ENCODE results near the gene PTCH1.

PTCH1 gene

GRCh38 chr9:95511952-95512708 is 4.6 kb downstream of the PTCH1 start:
- Histone ChIP-seq H2BK120ac (ENCODE audit: insufficient read depth, low read length, poor library complexity) (no peak overlapping the region), H3K14ac (ENCODE audit: low read length) (no peak overlapping the region), H3K9ac (ENCODE audit: low read length) (no peak overlapping the region), H3K4me3 (ENCODE audit: low read depth, low read length) (no peak overlapping the region), H2BK5ac (ENCODE audit: low read depth, low read length, poor library complexity) (no peak overlapping the region), H3K36me3 (ENCODE audit: control insufficient read depth in 1 of 2, insufficient read depth in 2 of 2, low read length in 2 of 2) (no peaks in the 10 kb centered on the region), H3K79me2 (ENCODE audit: control insufficient read depth, insufficient read depth, low read length, poor library complexity) (peaks cover 16% of the 10 kb centered on the region), H2AFZ (ENCODE audit: insufficient read depth, low read length, poor library complexity) (no peak overlapping the region), H4K8ac (ENCODE audit: low read depth, low read length) (no peak overlapping the region), H3K9me3 (ENCODE audit: insufficient read depth, low read depth, low read length) (no peaks in the 10 kb centered on the region), H3K4me1 (ENCODE audit: control insufficient read depth in 1 of 2, insufficient read depth in 2 of 2, low read length in 2 of 2) (peaks cover 3 to 15% of the 10 kb centered on the region in 2 experiments), H3K18ac (ENCODE audit: low read length) (no peak overlapping the region), H3K27ac (ENCODE audit: low read depth, low read length) (peak overlapping the region; percentile 98), H3K4me2 (ENCODE audit: low read length) (peak overlapping the region; percentile 93), H3K4ac (ENCODE audit: low read depth, low read length) (no peak overlapping the region), H4K91ac (ENCODE audit: low read depth, low read length) (peak overlapping the region; percentile 32), H3K27me3 (ENCODE audit: insufficient read depth, low read length) (no peaks in the 10 kb centered on the region), H4K12ac (ENCODE audit: low read depth, low read length) (no peak overlapping the region), H3K23ac (ENCODE audit: low read length) (no peak overlapping the region), H2AK5ac (ENCODE audit: low read length) (no peak overlapping the region), H2BK12ac (ENCODE audit: low read length) (no peak overlapping the region), H3K79me1 (ENCODE audit: low read length) (peaks cover 33% of the 10 kb centered on the region)
- peak in 1 of 2 donors; percentile 1 for DNase-seq
- WGBS (ENCODE audit: extremely low coverage, insufficient coverage, insufficient read length), result no CpG with 5 or more reads among the region's 30 CpGs

GRCh38 chr9:95511616-95511931 is 5.2 kb downstream of the PTCH1 start:
- Histone ChIP-seq H2BK5ac (ENCODE audit: low read depth, low read length, poor library complexity) (no peak overlapping the region), H2BK120ac (ENCODE audit: insufficient read depth, low read length, poor library complexity) (peak overlapping the region; percentile 59), H3K18ac (ENCODE audit: low read length) (no peak overlapping the region), H3K27me3 (ENCODE audit: insufficient read depth, low read length) (no peaks in the 10 kb centered on the region), H3K14ac (ENCODE audit: low read length) (no peak overlapping the region), H2AK5ac (ENCODE audit: low read length) (no peak overlapping the region), H3K79me2 (ENCODE audit: control insufficient read depth, insufficient read depth, low read length, poor library complexity) (peaks cover 21% of the 10 kb centered on the region), H3K27ac (ENCODE audit: low read depth, low read length) (peak overlapping the region; percentile 98), H3K9me3 (ENCODE audit: insufficient read depth, low read depth, low read length) (no peaks in the 10 kb centered on the region), H3K79me1 (ENCODE audit: low read length) (peaks cover 39% of the 10 kb centered on the region), H3K23ac (ENCODE audit: low read length) (no peak overlapping the region), H3K4ac (ENCODE audit: low read depth, low read length) (no peak overlapping the region), H3K4me1 (ENCODE audit: control insufficient read depth in 1 of 2, insufficient read depth in 2 of 2, low read length in 2 of 2) (peaks cover 3 to 12% of the 10 kb centered on the region in 2 experiments), H4K91ac (ENCODE audit: low read depth, low read length) (peak overlapping the region; percentile 91), H3K4me2 (ENCODE audit: low read length) (peak overlapping the region; percentile 93), H3K4me3 (ENCODE audit: low read depth, low read length) (peak overlapping the region; percentile 81), H4K12ac (ENCODE audit: low read depth, low read length) (peak overlapping the region; percentile 24), H4K8ac (ENCODE audit: low read depth, low read length) (no peak overlapping the region), H2AFZ (ENCODE audit: insufficient read depth, low read length, poor library complexity) (peak overlapping the region; percentile 64), H3K9ac (ENCODE audit: low read length) (no peak overlapping the region), H2BK12ac (ENCODE audit: low read length) (no peak overlapping the region), H3K36me3 (ENCODE audit: control insufficient read depth in 1 of 2, insufficient read depth in 2 of 2, low read length in 2 of 2) (no peaks in the 10 kb centered on the region)
- no CpG with 5 or more reads among the region's 6 CpGs for WGBS (ENCODE audit: extremely low coverage, insufficient coverage, insufficient read length)
- no peak for DNase-seq

GRCh38 chr9:95510709-95511615 is 5.8 kb downstream of the PTCH1 start:
- Histone ChIP-seq H4K91ac (ENCODE audit: low read depth, low read length) (peak overlapping the region; percentile 91), H3K18ac (ENCODE audit: low read length) (peak overlapping the region; percentile 36)

GRCh38 chr9:95509851-95510708 is 6.7 kb downstream of the PTCH1 start:
- peak overlapping the region; percentile 66 for H3K4me3 ChIP-seq (ENCODE audit: low read depth, low read length)
- H4K12ac ChIP-seq (ENCODE audit: low read depth, low read length), result no peak overlapping the region
- peak overlapping the region; percentile 98 for H3K27ac ChIP-seq (ENCODE audit: low read depth, low read length)
- H3K18ac ChIP-seq (ENCODE audit: low read length), result peak overlapping the region; percentile 82
- H3K27me3 ChIP-seq (ENCODE audit: insufficient read depth, low read length), result no peaks in the 10 kb centered on the region
- no peak overlapping the region for H3K23ac ChIP-seq (ENCODE audit: low read length)
- peak overlapping the region; percentile 55 for H3K14ac ChIP-seq (ENCODE audit: low read length)
- no peak overlapping the region for H2BK5ac ChIP-seq (ENCODE audit: low read depth, low read length, poor library complexity)
- H2BK120ac ChIP-seq (ENCODE audit: insufficient read depth, low read length, poor library complexity), result peak overlapping the region; percentile 69
- H3K4me1 ChIP-seq (ENCODE audit: control insufficient read depth in 1 of 2, insufficient read depth in 2 of 2, low read length in 2 of 2), result peaks cover 3 to 8% of the 10 kb centered on the region in 2 experiments
- H3K9me3 ChIP-seq (ENCODE audit: insufficient read depth, low read depth, low read length), result no peaks in the 10 kb centered on the region
- DNase-seq, result peak in 1 of 2 donors; percentile 38
- no peak overlapping the region for H2AK5ac ChIP-seq (ENCODE audit: low read length)
- H2AFZ ChIP-seq (ENCODE audit: insufficient read depth, low read length, poor library complexity), result peak overlapping the region; percentile 6
- peak overlapping the region; percentile 68 for H2BK12ac ChIP-seq (ENCODE audit: low read length)
- no peak overlapping the region for H4K8ac ChIP-seq (ENCODE audit: low read depth, low read length)
- H3K4me2 ChIP-seq (ENCODE audit: low read length), result peak overlapping the region; percentile 93
- peaks cover 23% of the 10 kb centered on the region for H3K79me2 ChIP-seq (ENCODE audit: control insufficient read depth, insufficient read depth, low read length, poor library complexity)
- peak overlapping the region; percentile 79 for H3K9ac ChIP-seq (ENCODE audit: low read length)
- H3K36me3 ChIP-seq (ENCODE audit: control insufficient read depth in 1 of 2, insufficient read depth in 2 of 2, low read length in 2 of 2), result no peaks in the 10 kb centered on the region
- peaks cover 40% of the 10 kb centered on the region for H3K79me1 ChIP-seq (ENCODE audit: low read length)
- peak overlapping the region; percentile 51 for H4K91ac ChIP-seq (ENCODE audit: low read depth, low read length)
- WGBS (ENCODE audit: extremely low coverage, insufficient coverage, insufficient read length), result no CpG with 5 or more reads among the region's 38 CpGs
- H3K4ac ChIP-seq (ENCODE audit: low read depth, low read length), result no peak overlapping the region

More at GRCh38 chr9:95510709-95511615, 5.8 kb downstream of the PTCH1 start:
- peaks cover 3 to 12% of the 10 kb centered on the region in 2 experiments for H3K4me1 ChIP-seq (ENCODE audit: control insufficient read depth in 1 of 2, insufficient read depth in 2 of 2, low read length in 2 of 2)
- no peaks in the 10 kb centered on the region for H3K9me3 ChIP-seq (ENCODE audit: insufficient read depth, low read depth, low read length)
- peak overlapping the region; percentile 73 for H4K8ac ChIP-seq (ENCODE audit: low read depth, low read length)
- H3K9ac ChIP-seq (ENCODE audit: low read length), result peak overlapping the region; percentile 85
- peak overlapping the region; percentile 24 for H4K12ac ChIP-seq (ENCODE audit: low read depth, low read length)
- peak; percentile 93 for DNase-seq
- H3K79me1 ChIP-seq (ENCODE audit: low read length), result peaks cover 41% of the 10 kb centered on the region
- no peaks in the 10 kb centered on the region for H3K36me3 ChIP-seq (ENCODE audit: control insufficient read depth in 1 of 2, insufficient read depth in 2 of 2, low read length in 2 of 2)
- peak overlapping the region; percentile 60 for H3K14ac ChIP-seq (ENCODE audit: low read length)
- H3K4me3 ChIP-seq (ENCODE audit: low read depth, low read length), result peak overlapping the region; percentile 81
- H3K27ac ChIP-seq (ENCODE audit: low read depth, low read length), result peak overlapping the region; percentile 98
- no peak overlapping the region for H3K23ac ChIP-seq (ENCODE audit: low read length)
- peak overlapping the region; percentile 5 for H3K4ac ChIP-seq (ENCODE audit: low read depth, low read length)
- peak overlapping the region; percentile 47 for H2BK5ac ChIP-seq (ENCODE audit: low read depth, low read length, poor library complexity)
- H2AFZ ChIP-seq (ENCODE audit: insufficient read depth, low read length, poor library complexity), result peak overlapping the region; percentile 64
- H2BK12ac ChIP-seq (ENCODE audit: low read length), result peak overlapping the region; percentile 25
- H2AK5ac ChIP-seq (ENCODE audit: low read length), result no peak overlapping the region
- H2BK120ac ChIP-seq (ENCODE audit: insufficient read depth, low read length, poor library complexity), result peak overlapping the region; percentile 59
- no CpG with 5 or more reads among the region's 102 CpGs for WGBS (ENCODE audit: extremely low coverage, insufficient coverage, insufficient read length)
- H3K4me2 ChIP-seq (ENCODE audit: low read length), result peak overlapping the region; percentile 93
- H3K27me3 ChIP-seq (ENCODE audit: insufficient read depth, low read length), result no peaks in the 10 kb centered on the region
- H3K79me2 ChIP-seq (ENCODE audit: control insufficient read depth, insufficient read depth, low read length, poor library complexity), result peaks cover 27% of the 10 kb centered on the region

Measured in trophoblast cell (in vitro differentiated cells and primary cell).